ENCODE results near the gene GALK1. TPM values are rescaled to one million over a fixed set of nuclear protein-coding genes. Genes with fewer than 3 reads are reported as not detected.

Gene GALK1
- total and polyA plus RNA-seq, 2 of the 13 experiments (the other 11 are each of a cell fraction or from before 2014, with no cell fraction given), result 59.9 to 93.6 TPM

- no peak for TF ChIP-seq CENPBD1 (CRISPR knock-in tag; IDR thresholded peaks at IDR 0.05; ENCODE audit: borderline replicate concordance, low read depth)
- TF ChIP-seq THAP7 (CRISPR knock-in tag; IDR thresholded peaks at IDR 0.05), result no peak
- no peak for TF ChIP-seq PRDM15 (CRISPR knock-in tag; IDR thresholded peaks at IDR 0.05)
- TF ChIP-seq RORA (CRISPR knock-in tag; IDR thresholded peaks at IDR 0.05), result no peak
- TF ChIP-seq ZNF138 (CRISPR knock-in tag; IDR thresholded peaks at IDR 0.05; ENCODE audit: low read depth), result no peak
- peak; percentile 89; the same call in 1 of the 2 replicates for TF ChIP-seq ZNF513 (CRISPR knock-in tag; conservative IDR thresholded peaks at IDR 0.05)
- no peak for TF ChIP-seq ZKSCAN5 (CRISPR knock-in tag; IDR thresholded peaks at IDR 0.05)
- TF ChIP-seq ZFP41 (CRISPR knock-in tag; IDR thresholded peaks at IDR 0.05; ENCODE audit: borderline replicate concordance), result no peak
- no peak for TF ChIP-seq NCOA2 (CRISPR knock-in tag; IDR thresholded peaks at IDR 0.05)
- TF ChIP-seq PHF21A (CRISPR knock-in tag; IDR thresholded peaks at IDR 0.05), result no peak
- no peak; the same call in 1 of the 2 replicates for TF ChIP-seq HDAC2 (CRISPR knock-in tag; IDR thresholded peaks at IDR 0.05)
- no peak for TF ChIP-seq AHDC1 (CRISPR knock-in tag; IDR thresholded peaks at IDR 0.05; ENCODE audit: borderline replicate concordance)
- TF ChIP-seq RBFOX2 (IDR thresholded peaks at IDR 0.05; ENCODE audit: low read depth, low read length), result no peak
- TF ChIP-seq RFX3 (CRISPR knock-in tag; IDR thresholded peaks at IDR 0.05), result no peak
- TF ChIP-seq ZNF790 (CRISPR knock-in tag; IDR thresholded peaks at IDR 0.05; ENCODE audit: borderline replicate concordance), result no peak
- no peak for TF ChIP-seq ZNF484 (CRISPR knock-in tag; IDR thresholded peaks at IDR 0.05; ENCODE audit: borderline replicate concordance, low read depth)
Measured at GRCh38 chr17:75749545-75750389, 15.2 kb downstream of the GALK1 start (continued).

All from HepG2 (cell line).